Activated naive CD4-positive, alpha-beta T cell treated with anti-CD3 and anti-CD28 coated beads for 36 hours (primary cell): ENCODE results near the gene RFX7. TPM values are rescaled to one million over a fixed set of nuclear protein-coding genes. Genes with fewer than 3 reads are reported as not detected.
A peak's percentile ranks its signal among the peaks of the same experiment; 100 is the strongest.
"Not testable (repeated sequence)": the region's sequence is repeated elsewhere in the genome, so short reads cannot be mapped to it uniquely, and the experiment has no call there.

Experiments
- CTCF ChIA-PET: fragments of 350-600 bp; sonication (Branson Sonifier 250); formaldehyde crosslinking; loops from one replicate; lab custom pipeline; 2021; ENCODE audit warnings: antibody characterized with exemption; lab: Charles Lee
- DNase-seq: peaks from one replicate; pipeline ENCODE4 v3.0.0-alpha.2; 2020
- H3K27ac Mint-ChIP-seq: one replicate; pipeline ENCODE4 v1.8.0; 2021; ENCODE audit warnings: mild to moderate bottlenecking, mixed read lengths
- H3K27me3 Mint-ChIP-seq: one replicate; pipeline ENCODE4 v1.8.0; 2021; ENCODE audit warnings: low read depth, mixed read lengths
- H3K36me3 Mint-ChIP-seq: one replicate; pipeline ENCODE4 v1.8.0; 2021; ENCODE audit warnings: low read depth, mixed read lengths
- H3K4me1 Mint-ChIP-seq: one replicate; pipeline ENCODE4 v1.8.0; 2021; ENCODE audit warnings: low read depth, mixed read lengths
- H3K4me3 Mint-ChIP-seq: one replicate; pipeline ENCODE4 v1.8.0; 2021; ENCODE audit warnings: mild to moderate bottlenecking, moderate library complexity, mixed read lengths
- H3K9me3 Mint-ChIP-seq: one replicate; pipeline ENCODE4 v1.8.0; 2021; ENCODE audit warnings: mixed read lengths
- intact Hi-C: fragments of 100-400 bp; cut with micrococcal nuclease; formaldehyde crosslinking; loops from one replicate; pipeline ENCODE4 v1.15.1; 2023
- total RNA-seq, 2 experiments: library from RNA; stranded (reverse); gene quantifications; one replicate each; pipeline ENCODE4 v1.2.3, GENCODE V29; 2021

The RFX7 gene
- 10 to 100 TPM; 22.8 to 26.6 TPM for total RNA-seq

- Mint-ChIP-seq H3K4me1 (peaks cover 27% of the 10 kb centered on the region), H3K4me3 (peak within 1 kb of the TSS; percentile 79), H3K27ac (peak within 1 kb of the TSS; percentile 90), H3K36me3 (peaks cover 11% of the 10 kb centered on the region), H3K27me3 (no peaks in the 10 kb centered on the region), H3K9me3 (no peaks in the 10 kb centered on the region)
- CTCF ChIA-PET, result interaction anchor here (2.3 kb wide), 1 partner anchor 185 kb away, joined by 14 read pairs; no protein-coding TSS in a partner anchor
- peak; percentile 75 for DNase-seq
- intact Hi-C loops, result loop anchor here (2.0 to 5.0 kb wide), 5 partner anchors 37 to 1464 kb away; partner anchors contain the start of genes CCPG1, PIERCE2, POLR2M and ZNF280D
Observed at GRCh38 chr15:56243163-56244037, at the start of gene RFX7. RFX7 (minus strand) TSS chr15:56243879; CDS start chr15:56243285, 594 bp downstream.

DNA sequence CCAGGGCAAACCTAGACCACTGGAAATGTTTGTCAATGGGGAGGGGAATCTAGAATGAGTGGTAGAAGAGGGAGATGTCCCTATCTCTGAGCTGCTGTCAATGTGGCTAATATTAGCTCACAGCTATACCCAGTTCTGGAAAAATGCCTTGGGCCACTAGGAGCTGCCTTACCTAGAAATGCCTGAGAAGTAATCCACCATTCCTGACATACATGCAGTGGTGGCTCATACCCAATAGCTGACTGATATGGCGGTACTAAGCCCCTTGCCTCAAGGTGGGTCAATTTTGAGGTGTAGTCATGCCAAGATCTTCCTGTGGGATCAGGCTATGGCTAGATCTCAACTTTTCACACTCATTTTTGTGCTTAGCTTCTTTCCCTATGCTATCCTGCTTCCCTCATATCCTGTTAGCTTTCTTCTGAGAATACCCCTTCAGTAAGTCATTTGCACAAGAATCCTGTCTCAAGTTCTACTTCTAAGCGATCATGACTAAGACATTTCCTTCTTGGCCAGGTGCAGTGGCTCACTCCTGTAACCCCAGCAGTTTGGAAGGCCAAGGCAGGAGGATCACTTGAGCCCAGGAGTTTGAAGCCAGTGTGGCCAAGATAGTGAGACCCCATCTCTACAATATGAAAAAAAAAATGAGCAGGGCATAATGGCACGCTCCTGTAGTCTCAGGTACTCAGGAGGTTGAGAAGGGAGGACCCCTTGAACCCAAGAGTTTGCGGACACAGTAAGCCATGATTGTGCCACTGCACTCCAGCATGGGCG is 49.1 kb upstream of the RFX7 start:
- Mint-ChIP-seq H3K27me3 (no peaks in the 10 kb centered on the region), H3K4me3 (no peak overlapping the region), H3K36me3 (no peaks in the 10 kb centered on the region), H3K4me1 (no peaks in the 10 kb centered on the region), H3K9me3 (peaks cover 9% of the 10 kb centered on the region), H3K27ac (no peak overlapping the region)
- CTCF ChIA-PET, result interaction anchor here (0.6 kb wide), 1 partner anchor 159 kb away, joined by 3 read pairs; no protein-coding TSS in a partner anchor
- DNase-seq, result no peak
- intact Hi-C loops, result no loop called here

GRCh38 chr15:56291741-56292140 is 48.1 kb upstream of the RFX7 start:
- CTCF ChIA-PET, result no interaction called here
- Mint-ChIP-seq H3K4me3 (no peak overlapping the region), H3K27ac (no peak overlapping the region), H3K27me3 (no peaks in the 10 kb centered on the region), H3K36me3 (no peaks in the 10 kb centered on the region), H3K4me1 (no peaks in the 10 kb centered on the region), H3K9me3 (peaks cover 9% of the 10 kb centered on the region)
- no peak for DNase-seq
- intact Hi-C loops, result no loop called here

DNA sequence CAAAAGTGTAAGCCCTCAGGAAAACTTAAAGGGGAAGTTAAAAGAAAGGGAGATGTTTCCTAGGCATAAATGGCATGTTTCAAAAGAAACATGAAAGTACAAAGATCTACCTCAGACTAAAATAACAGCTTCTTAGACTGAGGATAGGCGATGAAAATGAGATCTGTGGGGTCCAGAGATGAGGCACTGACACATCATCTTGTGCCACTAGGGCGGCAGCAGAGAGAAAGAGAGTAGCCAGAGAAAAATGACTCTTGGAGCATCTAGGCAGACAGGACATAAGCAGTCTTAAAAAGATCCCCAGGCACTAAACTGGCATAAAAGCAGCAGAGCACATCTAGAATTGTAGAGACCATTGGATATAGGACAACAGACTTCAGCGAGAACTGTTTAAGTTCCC is 42.5 kb upstream of the RFX7 start:
- intact Hi-C loops, result no loop called here
- no peak for DNase-seq
- Mint-ChIP-seq H3K27me3 (peaks cover 3% of the 10 kb centered on the region), H3K36me3 (no peaks in the 10 kb centered on the region), H3K27ac (no peak overlapping the region), H3K4me3 (no peak overlapping the region), H3K4me1 (no peaks in the 10 kb centered on the region), H3K9me3 (peaks cover 9% of the 10 kb centered on the region)
- CTCF ChIA-PET, result interaction anchor here (1.6 kb wide), 1 partner anchor 9 kb away, joined by 6 read pairs; no protein-coding TSS in a partner anchor

DNA sequence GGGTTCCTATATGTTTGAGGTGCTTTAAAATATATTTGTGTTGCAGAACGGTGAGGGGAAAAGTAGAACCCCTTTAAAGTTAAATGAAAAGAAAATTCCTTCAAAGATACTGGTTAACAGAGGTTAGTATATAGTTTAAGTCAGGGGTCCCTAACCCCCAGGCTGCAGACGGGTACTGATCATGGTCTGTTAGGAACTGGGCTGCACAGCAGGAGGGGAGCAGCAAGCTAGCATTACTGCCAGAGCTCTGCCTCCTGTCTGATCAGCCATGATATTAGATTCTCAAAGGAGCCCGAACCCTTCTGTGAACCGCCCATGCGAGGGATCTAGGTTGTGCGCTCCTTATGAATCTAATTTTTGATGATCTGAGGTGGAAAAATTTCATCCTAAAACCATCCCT is 37.5 kb upstream of the RFX7 start:
- Mint-ChIP-seq H3K27ac (no peak overlapping the region), H3K9me3 (peaks cover 1% of the 10 kb centered on the region), H3K4me1 (no peaks in the 10 kb centered on the region), H3K36me3 (peaks cover 8% of the 10 kb centered on the region), H3K4me3 (no peak overlapping the region), H3K27me3 (peaks cover 3% of the 10 kb centered on the region)
- CTCF ChIA-PET, result no interaction called here
- intact Hi-C loops, result no loop called here
- no peak for DNase-seq

DNA sequence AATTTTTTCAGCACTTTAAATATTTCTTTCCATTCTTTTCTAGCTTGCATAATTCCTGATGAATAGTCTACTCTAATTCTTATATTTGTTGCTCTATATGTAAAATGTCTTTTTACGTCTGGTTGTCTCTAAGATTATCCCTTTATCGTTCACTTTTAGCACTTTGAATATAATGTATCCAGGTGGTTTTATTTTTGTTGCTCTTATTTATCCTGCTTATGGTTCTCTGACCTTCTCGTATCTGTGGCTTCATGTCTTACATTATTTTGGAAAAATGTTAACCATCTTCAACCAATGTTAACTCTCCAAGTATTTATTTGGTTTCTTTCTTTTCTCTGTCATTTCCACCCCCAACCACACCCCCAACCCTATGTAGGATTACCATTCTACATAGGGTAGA is 30.0 kb upstream of the RFX7 start:
- H3K36me3 Mint-ChIP-seq, result peaks cover 20% of the 10 kb centered on the region
- intact Hi-C loops, result no loop called here
- H3K27me3 Mint-ChIP-seq, result no peaks in the 10 kb centered on the region
- DNase-seq, result no peak
- peaks cover 16% of the 10 kb centered on the region for H3K9me3 Mint-ChIP-seq
- CTCF ChIA-PET, result no interaction called here
- no peak overlapping the region for H3K4me3 Mint-ChIP-seq
- no peak overlapping the region for H3K27ac Mint-ChIP-seq
- H3K4me1 Mint-ChIP-seq, result no peaks in the 10 kb centered on the region

DNA sequence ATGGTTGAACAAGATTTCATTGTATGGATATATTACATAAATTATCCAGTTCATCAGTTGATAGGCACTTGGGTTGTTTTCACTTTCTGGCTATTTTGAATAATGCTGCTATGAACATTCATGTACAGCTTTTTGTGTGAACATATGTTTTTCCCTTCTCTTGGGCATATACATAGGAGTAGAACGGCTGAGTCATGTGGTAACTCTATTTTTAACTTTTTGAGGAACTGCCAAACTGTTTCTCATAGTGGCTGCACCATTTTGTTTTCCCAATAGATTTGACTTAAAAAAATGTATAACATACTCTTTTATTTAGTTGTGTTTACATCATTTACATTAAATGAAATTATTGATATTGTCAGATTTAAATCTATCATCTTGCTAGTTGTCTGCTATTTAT is 28.8 kb upstream of the RFX7 start:
- Mint-ChIP-seq H3K27ac (no peak overlapping the region), H3K9me3 (peaks cover 23% of the 10 kb centered on the region), H3K27me3 (no peaks in the 10 kb centered on the region), H3K4me1 (no peaks in the 10 kb centered on the region), H3K36me3 (peaks cover 20% of the 10 kb centered on the region), H3K4me3 (no peak overlapping the region)
- DNase-seq, result no peak
- intact Hi-C loops, result no loop called here
- CTCF ChIA-PET, result no interaction called here

DNA sequence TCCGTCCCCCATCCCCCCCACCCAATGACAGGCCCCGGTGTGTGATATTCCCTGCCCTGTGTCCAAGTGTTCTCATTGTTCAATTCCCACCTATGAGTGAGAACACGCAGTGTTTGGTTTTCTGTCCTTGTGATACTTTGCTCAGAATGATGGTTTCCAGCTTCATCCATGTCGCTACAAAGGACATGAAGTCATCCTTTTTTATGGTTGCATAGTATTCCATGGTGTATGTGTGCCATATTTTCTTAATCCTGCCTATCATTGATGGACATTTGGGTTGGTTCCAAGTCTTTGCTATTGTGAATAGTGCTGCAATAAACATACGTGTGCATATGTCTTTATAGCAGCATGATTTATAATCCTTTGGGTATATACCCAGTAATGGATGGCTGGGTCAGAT is 22.8 kb upstream of the RFX7 start:
- H3K27ac Mint-ChIP-seq, result not testable (repeated sequence)

DNA sequence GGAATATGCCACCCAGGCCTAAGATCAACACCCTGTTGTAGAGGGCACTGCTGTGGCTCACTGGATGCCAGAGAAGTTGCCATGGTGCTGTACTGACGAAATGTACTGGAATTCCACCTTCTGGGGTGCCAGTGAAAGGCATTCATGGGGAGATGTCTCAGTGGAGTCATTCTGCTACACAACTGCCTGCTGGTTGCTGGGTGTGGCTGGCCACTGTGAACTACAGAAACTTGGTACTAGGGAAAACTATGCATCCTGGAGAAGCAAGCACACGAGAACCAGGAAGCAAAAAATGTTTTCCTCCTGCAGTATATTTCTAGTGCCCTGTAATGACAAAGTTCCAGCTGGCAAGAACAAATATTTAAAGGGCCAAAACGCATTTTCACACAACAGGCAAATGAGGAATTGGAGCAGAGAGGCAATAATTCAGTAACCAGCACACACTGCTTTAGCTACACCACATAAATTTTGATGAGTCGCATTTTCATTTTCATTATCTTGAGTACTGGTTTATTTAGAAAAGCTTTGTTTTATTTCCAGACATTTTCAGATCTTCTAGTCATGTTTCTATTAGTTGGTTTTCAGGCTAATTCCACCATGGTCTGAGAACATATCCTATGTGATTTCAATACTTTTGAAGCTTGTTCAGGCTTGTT is 18.3 kb upstream of the RFX7 start:
- no peaks in the 10 kb centered on the region for H3K4me1 Mint-ChIP-seq
- H3K27me3 Mint-ChIP-seq, result peaks cover 1% of the 10 kb centered on the region
- H3K27ac Mint-ChIP-seq, result no peak overlapping the region
- no peak overlapping the region for H3K4me3 Mint-ChIP-seq
- intact Hi-C loops, result no loop called here
- no peaks in the 10 kb centered on the region for H3K36me3 Mint-ChIP-seq
- peaks cover 2% of the 10 kb centered on the region for H3K9me3 Mint-ChIP-seq
- CTCF ChIA-PET, result no interaction called here
- no peak for DNase-seq

More for the DNA sequence above, 22.8 kb upstream of the RFX7 start:
- intact Hi-C loops, DNase-seq, H3K4me3 Mint-ChIP-seq, CTCF ChIA-PET, H3K4me1 Mint-ChIP-seq, H3K27me3 Mint-ChIP-seq, H3K36me3 Mint-ChIP-seq: not testable (repeated sequence)
- peaks cover 14% of the 10 kb centered on the region for H3K9me3 Mint-ChIP-seq

DNA sequence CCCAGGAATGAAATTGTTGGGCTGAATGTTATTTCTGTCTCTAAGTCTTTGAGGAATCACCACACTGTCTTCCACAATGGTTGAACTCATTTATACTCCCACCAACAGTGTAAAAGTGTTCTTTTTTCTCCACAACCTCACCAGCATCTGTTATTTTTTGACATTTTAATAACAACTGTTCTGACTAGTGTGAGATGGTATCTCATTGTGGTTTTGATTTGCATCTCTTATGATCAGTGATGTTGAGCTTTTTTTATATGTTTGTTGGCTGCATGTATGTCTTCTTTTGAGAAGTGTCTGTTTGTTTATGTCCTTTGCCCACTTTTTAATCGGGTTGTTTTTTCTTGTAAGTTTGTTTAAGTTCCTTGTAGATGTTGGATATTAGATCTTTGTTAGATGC is 13.6 kb upstream of the RFX7 start:
- H3K4me1 Mint-ChIP-seq, H3K4me3 Mint-ChIP-seq, H3K9me3 Mint-ChIP-seq, DNase-seq, H3K27ac Mint-ChIP-seq, H3K36me3 Mint-ChIP-seq, CTCF ChIA-PET, intact Hi-C loops: not testable (repeated sequence)
- peaks cover 14% of the 10 kb centered on the region for H3K27me3 Mint-ChIP-seq

GRCh38 chr15:56254265-56254664 is 10.6 kb upstream of the RFX7 start:
- Mint-ChIP-seq H3K27me3 (peaks cover 18% of the 10 kb centered on the region), H3K9me3 (peaks cover 2% of the 10 kb centered on the region), H3K4me1 (no peaks in the 10 kb centered on the region), H3K27ac (no peak overlapping the region), H3K36me3 (no peaks in the 10 kb centered on the region), H3K4me3 (no peak overlapping the region)
- CTCF ChIA-PET, result interaction anchor here (0.6 kb wide), 1 partner anchor 815 kb away, joined by 3 read pairs; no protein-coding TSS in a partner anchor
- DNase-seq, result no peak
- intact Hi-C loops, result no loop called here

GRCh38 chr15:56252386-56252785 is 8.7 kb upstream of the RFX7 start:
- intact Hi-C loops, result no loop called here
- Mint-ChIP-seq H3K27me3 (peaks cover 16% of the 10 kb centered on the region), H3K4me3 (no peak overlapping the region), H3K27ac (no peak overlapping the region), H3K9me3 (no peaks in the 10 kb centered on the region), H3K36me3 (no peaks in the 10 kb centered on the region), H3K4me1 (no peaks in the 10 kb centered on the region)
- no peak for DNase-seq
- CTCF ChIA-PET, result interaction anchor here (1.0 to 1.2 kb wide), 2 partner anchors 175 to 177 kb away, joined by 3 to 5 read pairs; no protein-coding TSS in a partner anchor
